NOMO-1 treated with dmso at 0.1 percent for 144 hours (cell line): Measurements from ENCODE around the gene DENND2D.

Source experiments
- DNase-seq: peaks from one replicate; lab custom pipeline; 2025; ENCODE audit not compliant: unreplicated experiment; lab: John Stamatoyannopoulos, UW

The DENND2D gene

GRCh38 chr1:111139956-111140679 is 60.3 kb downstream of the DENND2D start, which contains the start of the genes CEPT1 and DRAM2:
Gene CEPT1 (plus strand): TSS chr1:111140223. CDS start chr1:111147715, 7,492 bp downstream.
Gene DRAM2 (minus strand): TSS chr1:111140093. CDS start chr1:111131554, 8,539 bp downstream.
- peak; percentile 81 for DNase-seq

DNA sequence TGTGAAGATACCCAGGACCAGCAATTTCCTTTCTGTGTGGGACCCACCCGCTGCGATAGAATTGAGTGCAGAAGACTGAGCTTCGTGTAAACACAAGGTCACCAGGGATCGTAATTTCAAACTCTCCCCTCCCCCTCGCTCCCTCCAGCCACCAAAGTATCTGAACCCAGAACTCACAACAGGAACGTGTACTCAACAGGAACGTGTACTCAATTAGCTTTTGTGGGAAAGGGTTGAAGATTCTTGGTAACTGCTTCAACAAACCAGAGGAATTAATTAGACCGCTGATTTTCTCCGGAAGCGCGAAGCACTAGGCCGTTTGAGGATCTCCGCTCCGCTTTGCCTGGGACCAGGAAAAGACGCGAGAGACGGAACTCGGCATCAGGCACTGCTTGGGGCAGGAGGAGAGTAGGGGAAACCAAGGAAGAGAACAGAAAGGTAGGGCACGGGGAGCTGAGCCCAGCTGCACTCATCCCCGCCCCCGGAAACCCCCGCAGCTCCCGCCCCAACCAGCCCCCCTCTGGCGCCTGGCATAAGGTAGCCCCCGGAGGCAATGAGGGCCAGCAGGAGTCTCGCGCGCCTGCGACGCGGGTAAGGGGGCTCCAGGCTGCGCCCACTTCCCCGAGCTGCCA is 61.0 kb downstream of the DENND2D start:
- DNase-seq = peak; percentile 55
